Astrocyte (in vitro differentiated cells and primary cell): ENCODE results near the gene RDH14.

Experiments used
- EZH2 ChIP-seq: IDR thresholded peaks from 2 replicates; pipeline ENCODE4 v1.6.1; 2012; ENCODE audit warnings: mild to moderate bottlenecking, low read length, inconsistent platforms; ENCODE audit not compliant: insufficient read depth
- TF ChIP-seq, protein P1 (sequence below): IDR thresholded peaks from 2 replicates; pipeline ENCODE4 v1.5.1; 2011; ENCODE audit warnings: low read depth, mild to moderate bottlenecking, inconsistent platforms, low read length, moderate library complexity; ENCODE audit not compliant: insufficient read depth

DNA sequence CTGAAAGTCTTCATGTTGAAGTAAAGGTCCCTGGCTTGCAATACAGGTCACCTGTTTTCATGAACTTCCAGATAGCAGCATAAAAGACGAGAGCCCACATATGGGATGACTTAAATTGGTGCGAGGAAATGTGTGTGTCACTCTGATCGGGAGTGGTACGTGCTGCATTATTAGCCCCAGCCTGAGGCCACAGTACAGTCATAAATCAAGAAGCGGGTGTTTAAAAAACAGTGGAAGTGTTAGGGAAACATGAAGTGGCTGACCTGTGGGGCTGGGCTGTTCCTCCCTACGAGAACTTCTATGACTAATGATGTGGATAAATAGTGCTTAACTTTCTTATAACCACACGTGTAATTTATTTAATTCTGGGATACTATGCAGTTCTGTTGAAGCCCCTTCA, 24.4 kb downstream of the RDH14 start:
- TF ChIP-seq, protein P1, sequence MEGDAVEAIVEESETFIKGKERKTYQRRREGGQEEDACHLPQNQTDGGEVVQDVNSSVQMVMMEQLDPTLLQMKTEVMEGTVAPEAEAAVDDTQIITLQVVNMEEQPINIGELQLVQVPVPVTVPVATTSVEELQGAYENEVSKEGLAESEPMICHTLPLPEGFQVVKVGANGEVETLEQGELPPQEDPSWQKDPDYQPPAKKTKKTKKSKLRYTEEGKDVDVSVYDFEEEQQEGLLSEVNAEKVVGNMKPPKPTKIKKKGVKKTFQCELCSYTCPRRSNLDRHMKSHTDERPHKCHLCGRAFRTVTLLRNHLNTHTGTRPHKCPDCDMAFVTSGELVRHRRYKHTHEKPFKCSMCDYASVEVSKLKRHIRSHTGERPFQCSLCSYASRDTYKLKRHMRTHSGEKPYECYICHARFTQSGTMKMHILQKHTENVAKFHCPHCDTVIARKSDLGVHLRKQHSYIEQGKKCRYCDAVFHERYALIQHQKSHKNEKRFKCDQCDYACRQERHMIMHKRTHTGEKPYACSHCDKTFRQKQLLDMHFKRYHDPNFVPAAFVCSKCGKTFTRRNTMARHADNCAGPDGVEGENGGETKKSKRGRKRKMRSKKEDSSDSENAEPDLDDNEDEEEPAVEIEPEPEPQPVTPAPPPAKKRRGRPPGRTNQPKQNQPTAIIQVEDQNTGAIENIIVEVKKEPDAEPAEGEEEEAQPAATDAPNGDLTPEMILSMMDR = no peak
- TF ChIP-seq EZH2 = no peak
